ENCODE measurements around the gene HEMK1. TPM values are rescaled to one million over a fixed set of nuclear protein-coding genes. Genes with fewer than 3 reads are reported as not detected.
A peak's percentile ranks its signal among the peaks of the same experiment; 100 is the strongest.

Gene HEMK1
- total and polyA plus RNA-seq, 2 of the 4 experiments (the other 2 are of a cell fraction), result 17.2 to 20.8 TPM

- BruUV-seq (replicated peaks), result TSS peak; percentile 9
- in situ Hi-C loops (cut with MboI; ENCODE audit: low sequenced_read_pairs) (no loop called here), dilution Hi-C loops (cut with HindIII; ENCODE audit: low sequenced_read_pairs, unreplicated experiment) (no loop called here), intact Hi-C loops (cut with micrococcal nuclease) (no loop called here)
- ChIA-PET CTCF (no interaction called here), POLR2A (ENCODE audit: unreplicated experiment) (no interaction called here)
- Histone ChIP-seq H4K20me1 (ENCODE audit: insufficient read depth, low read length) (no peaks in the 10 kb centered on the region), H3K9me1 (ENCODE audit: insufficient read depth, low read length) (no peaks in the 10 kb centered on the region), H3K27me3 (ENCODE audit: control insufficient read depth, insufficient read depth, low read length) (no peaks in the 10 kb centered on the region), H4K5ac (ENCODE audit: low read depth, low read length) (no peak overlapping the region), H3K23ac (ENCODE audit: low read depth, low read length) (no peak overlapping the region), H2AFZ (replicated peaks; ENCODE audit: low read length, poor library complexity) (no peak overlapping the region), H3K9me3 (ENCODE audit: control insufficient read depth, insufficient read depth, low read length) (no peaks in the 10 kb centered on the region), H2BK120ac (ENCODE audit: low read depth, low read length) (no peak overlapping the region), H3K36me3 (ENCODE audit: control insufficient read depth, insufficient read depth, low read length) (peaks cover 30% of the 10 kb centered on the region; the same call in 1 of the 2 replicates), H4K91ac (ENCODE audit: insufficient read depth, low read depth, low read length) (no peak overlapping the region), H3K9ac (ENCODE audit: low read depth, low read length) (no peak overlapping the region), H3K4me1 (ENCODE audit: control insufficient read depth, insufficient read depth, low read length) (no peaks in the 10 kb centered on the region), H2AK9ac (replicated peaks; ENCODE audit: low read depth, low read length, poor library complexity) (no peak overlapping the region), H2AK5ac (ENCODE audit: low read depth, low read length) (no peak overlapping the region), H3K18ac (ENCODE audit: low read depth, low read length) (no peak overlapping the region), H3K56ac (ENCODE audit: extremely low read depth, insufficient read depth, low read length) (no peak overlapping the region), H2BK20ac (ENCODE audit: low read depth, low read length) (no peak overlapping the region), H3K4me3 (ENCODE audit: insufficient read depth, low read depth, low read length) (no peak overlapping the region), H3K14ac (replicated peaks; ENCODE audit: low read depth, low read length) (no peak overlapping the region), H3K79me1 (ENCODE audit: low read depth in 1 of 2, low read length in 2 of 2) (no peaks in the 10 kb centered on the region), H2BK5ac (ENCODE audit: low read depth, low read length, poor library complexity, severe bottlenecking) (no peak overlapping the region), H2BK15ac (ENCODE audit: low read depth, low read length) (no peak overlapping the region), H3K4ac (ENCODE audit: low read depth, low read length) (no peak overlapping the region), H3K4me2 (ENCODE audit: low read depth, low read length) (no peak overlapping the region), H3K27ac (ENCODE audit: insufficient read depth, low read length) (no peak overlapping the region), H4K8ac (ENCODE audit: low read depth in 2 of 2, low read length in 2 of 2) (no peak overlapping the region)
- WGBS, 2 experiments (ENCODE audit: extremely low coverage in 2 of 2, insufficient read length in 1 of 2), result 94% methylated on average over 4 of the region's 6 CpGs; no CpG with 5 or more reads in 1 of the 2 experiments
- TF ChIP-seq BHLHE40 (IDR thresholded peaks at IDR 0.05; ENCODE audit: low read depth, low read length), result no peak
- TF ChIP-seq MAZ (IDR thresholded peaks at IDR 0.05; ENCODE audit: borderline replicate concordance, low read depth, low read length), result no peak
- TF ChIP-seq RCOR1 (IDR thresholded peaks at IDR 0.05; ENCODE audit: insufficient replicate concordance, low read length), result no peak
- TF ChIP-seq CTCF (conservative IDR thresholded peaks at IDR 0.05; ENCODE audit: low read depth, low read length), result no peak
- TF ChIP-seq MXI1 (IDR thresholded peaks at IDR 0.05; ENCODE audit: borderline replicate concordance, low read depth, low read length), result no peak
- no peak for TF ChIP-seq MAFK (IDR thresholded peaks at IDR 0.05; ENCODE audit: low read depth, low read length)
- TF ChIP-seq RFX5 (IDR thresholded peaks at IDR 0.05; ENCODE audit: low read depth, low read length), result no peak
- TF ChIP-seq CHD1 (IDR thresholded peaks at IDR 0.05; ENCODE audit: low read depth, low read length), result no peak
- TF ChIP-seq SMC3 (IDR thresholded peaks at IDR 0.05; ENCODE audit: low read depth, low read length), result no peak
- no peak for TF ChIP-seq ELK1 (IDR thresholded peaks at IDR 0.05; ENCODE audit: borderline replicate concordance, low read depth, low read length)
- no peak for TF ChIP-seq USF2 (IDR thresholded peaks at IDR 0.05; ENCODE audit: low read depth, low read length)
- TF ChIP-seq NFE2L2 (IDR thresholded peaks at IDR 0.05; ENCODE audit: low read depth, low read length), result no peak
- TF ChIP-seq FOS (IDR thresholded peaks at IDR 0.05; ENCODE audit: low read depth, low read length), result no peak
- no peak for TF ChIP-seq POLR2A (IDR thresholded peaks at IDR 0.05; ENCODE audit: low read depth, low read length)
- no peak for TF ChIP-seq RAD21 (IDR thresholded peaks at IDR 0.05; ENCODE audit: low read length)
- DNase-seq, result no peak
- ATAC-seq (ENCODE audit: low read depth), result no peak
These were observed 14.6 kb downstream of the HEMK1 start for GRCh38 chr3:50583897-50584296.
